ENCODE data around the gene RAB44. TPM values are rescaled to one million over a fixed set of nuclear protein-coding genes. Genes with fewer than 3 reads are reported as not detected.

RAB44 gene
- total and polyA plus RNA-seq, 2 of the 13 experiments (the other 11 are each of a cell fraction or from before 2014, with no cell fraction given): not detected

- no peak for TF ChIP-seq ZNF318 (CRISPR knock-in tag; IDR thresholded peaks at IDR 0.05)
These were observed 84.0 kb downstream of the RAB44 start (continued) for GRCh38 chr6:36781669-36782068.

Small RNAs within 50 kb of the gene (small RNA-seq; reads per million reads assigned to genes)
- gene RF00019 (ENCODE audit: insufficient read depth in 2 of 3, insufficient read length in 3 of 3, low read depth in 2 of 3, low replicate concordance in 1 of 3): 0 reads per million in 3 experiments

Other genes starting within 250 kb of the RAB44 start
- gene STK38, start 150.3 kb upstream of the RAB44 start, total RNA-seq (2016; rRNA removed; fragmentation: Illumina TruSeq; extraction: Trizol): 20.7 and 25.5 TPM in 2 replicates
- 10.3 and 10.7 TPM in 2 replicates for gene STK38, start 150.3 kb upstream of the RAB44 start, polyA plus RNA-seq (2011; rRNA removed)
- 684 and 1,115 TPM in 2 replicates for gene SRSF3, start 103.5 kb upstream of the RAB44 start, total RNA-seq (2016; rRNA removed; fragmentation: Illumina TruSeq; extraction: Trizol)
- 149 and 206 TPM in 2 replicates for gene SRSF3, start 103.5 kb upstream of the RAB44 start, polyA plus RNA-seq (2011; rRNA removed)
- 56.0 and 60.7 TPM in 2 replicates for gene CDKN1A, start 19.1 kb upstream of the RAB44 start, total RNA-seq (2016; rRNA removed; fragmentation: Illumina TruSeq; extraction: Trizol)
- 92.1 and 131 TPM in 2 replicates for gene CDKN1A, start 19.1 kb upstream of the RAB44 start, polyA plus RNA-seq (2011; rRNA removed)
- gene CPNE5, start 141.6 kb downstream of the RAB44 start, total RNA-seq (2016; rRNA removed; fragmentation: Illumina TruSeq; extraction: Trizol): not detected in 2 replicates
- gene CPNE5, start 141.6 kb downstream of the RAB44 start, polyA plus RNA-seq (2011; rRNA removed): 0.10 and 0.16 TPM in 2 replicates
- gene PPIL1, start 177.0 kb downstream of the RAB44 start, total RNA-seq (2016; rRNA removed; fragmentation: Illumina TruSeq; extraction: Trizol): 144 and 202 TPM in 2 replicates
- gene PPIL1, start 177.0 kb downstream of the RAB44 start, polyA plus RNA-seq (2011; rRNA removed): 59.0 and 74.2 TPM in 2 replicates
- gene C6orf89, start 188.1 kb downstream of the RAB44 start, total RNA-seq (2016; rRNA removed; fragmentation: Illumina TruSeq; extraction: Trizol): 23.9 and 32.2 TPM in 2 replicates
- gene C6orf89, start 188.1 kb downstream of the RAB44 start, polyA plus RNA-seq (2011; rRNA removed): 22.1 and 26.0 TPM in 2 replicates